Suprapubic skin (tissue), 4 donors: Measurements from ENCODE around the gene NSUN2.

Source experiments
- CTCF ChIP-seq, 2 donors: fragments of 200-600 bp in 1 of 2; fragments of 450-650 bp in 1 of 2; sonication (generic) in 1 of 2; IDR thresholded peaks; one replicate each; pipeline ENCODE4 v1.5.1; 2016 to 2019; ENCODE audit warnings: antibody characterized with exemption in 2 of 2, mild to moderate bottlenecking in 1 of 2, moderate library complexity in 1 of 2
- EP300 ChIP-seq: sonication (generic); formaldehyde crosslinking; IDR thresholded peaks from one replicate; pipeline ENCODE4 v1.6.1; 2017; ENCODE audit warnings: antibody characterized with exemption
- POLR2A ChIP-seq, 2 donors: fragments of 450-650 bp; IDR thresholded peaks; one replicate each; pipeline ENCODE4 v1.6.1; 2017; ENCODE audit warnings: antibody characterized with exemption in 2 of 2, mild to moderate bottlenecking in 2 of 2, moderate library complexity in 2 of 2
- POLR2AphosphoS5 ChIP-seq, 3 donors: sonication (generic); formaldehyde crosslinking; IDR thresholded peaks; one replicate each; pipeline ENCODE4 v1.6.1; 2017; ENCODE audit warnings: antibody characterized with exemption in 3 of 3

DNA sequence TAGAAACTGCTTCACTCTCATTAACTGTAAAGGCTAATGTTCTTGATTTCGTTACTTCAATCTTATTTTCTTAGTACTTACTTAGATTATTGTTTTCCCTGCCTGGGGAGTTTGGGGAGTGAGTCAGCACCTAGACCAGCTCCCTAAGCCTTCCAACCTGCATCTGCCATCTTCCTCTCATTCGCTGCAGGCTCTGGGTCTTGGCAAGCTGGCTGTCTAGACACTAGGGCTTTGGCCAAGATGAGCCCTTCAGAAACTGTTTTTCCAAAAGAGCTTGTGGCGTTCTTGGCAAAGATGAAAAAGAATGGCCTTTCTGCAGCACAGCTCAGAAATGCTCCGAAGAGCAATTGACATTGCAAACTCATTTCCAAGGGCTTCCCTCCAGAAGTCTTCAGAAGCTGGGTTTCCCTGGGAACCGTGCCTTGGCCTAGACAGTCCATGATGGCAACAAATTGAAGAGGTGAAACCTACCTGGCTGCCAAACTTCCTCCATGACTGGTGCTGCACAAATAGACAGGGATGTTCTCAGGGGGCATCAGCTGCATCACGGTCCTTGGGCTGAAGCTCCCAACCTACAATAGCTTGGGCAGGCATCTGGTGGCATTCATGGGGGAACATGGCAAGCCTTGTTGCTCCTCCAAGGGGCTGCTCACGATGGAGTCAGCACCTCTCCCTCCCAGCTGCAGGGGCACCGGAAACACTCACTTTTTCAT, 76.6 kb downstream of the NSUN2 start:
- TF ChIP-seq CTCF (IDR thresholded peaks at IDR 0.05) (no peak), EP300 (no peak), POLR2AphosphoS5 (IDR thresholded peaks at IDR 0.05) (no peak), POLR2A (IDR thresholded peaks at IDR 0.05) (no peak)
